Spleen (tissue), 7 donors: ENCODE measurements around the gene GYG1.

ENCODE experiments used
- CTCF ChIP-seq, 11 experiments: fragments of 200-600 bp in 7 of 11; fragments of 450-650 bp in 4 of 11; sonication (generic) in 4 of 11; IDR thresholded peaks in 8 of 11; conservative IDR thresholded peaks in 3 of 11; 1 replicate in 7 of 11; 2 replicates in 4 of 11; pipeline versions ENCODE4 v1.4.0 to v1.8.0; 2016 to 2021; ENCODE audit warnings: antibody characterized with exemption in 11 of 11, inconsistent platforms in 4 of 11, mild to moderate bottlenecking in 1 of 11
- POLR2A ChIP-seq, 3 donors: fragments of 450-650 bp; IDR thresholded peaks; one replicate each; pipeline ENCODE4 v1.5.1; 2017; ENCODE audit warnings: antibody characterized with exemption in 3 of 3, mild to moderate bottlenecking in 1 of 3
- donor health status: DM: no; HTN: no; CAD: no; lungs with moderate emphysema.
- donor health status: DM: no; HTN: no; CAD: no.
- donor health status: DM: no; HTN: no; CAD: no.

- TF ChIP-seq CTCF (IDR thresholded peaks at IDR 0.05 in 8 of 11, conservative IDR thresholded peaks at IDR 0.05 in 3 of 11) = no peak
- no peak for TF ChIP-seq POLR2A (IDR thresholded peaks at IDR 0.05)
Observed at GRCh38 chr3:149023951-149024350, 32.6 kb downstream of the GYG1 start.
